ENCODE measurements around the gene CAPG. TPM values are rescaled to one million over a fixed set of nuclear protein-coding genes. Genes with fewer than 3 reads are reported as not detected.
"Not testable (repeated sequence)": the region's sequence is repeated elsewhere in the genome, so short reads cannot be mapped to it uniquely, and the experiment has no call there.

Gene CAPG
- total RNA-seq, 2 experiments from 2014 or later, result 23.4 to 23.7 TPM

GRCh38 chr2:85428343-85428881, 18.2 kb upstream of the CAPG start:
- ChIA-PET POLR2A (interaction anchor here (1.1 kb wide), 1 partner anchor 110 kb away, joined by 8 read pairs; the partner anchor contains the start of gene MAT2A), CTCF (interaction anchor here (0.7 to 1.2 kb wide), 2 partner anchors 9 to 110 kb away, joined by 3 to 4 read pairs; partner anchors contain the start of gene MAT2A)

DNA sequence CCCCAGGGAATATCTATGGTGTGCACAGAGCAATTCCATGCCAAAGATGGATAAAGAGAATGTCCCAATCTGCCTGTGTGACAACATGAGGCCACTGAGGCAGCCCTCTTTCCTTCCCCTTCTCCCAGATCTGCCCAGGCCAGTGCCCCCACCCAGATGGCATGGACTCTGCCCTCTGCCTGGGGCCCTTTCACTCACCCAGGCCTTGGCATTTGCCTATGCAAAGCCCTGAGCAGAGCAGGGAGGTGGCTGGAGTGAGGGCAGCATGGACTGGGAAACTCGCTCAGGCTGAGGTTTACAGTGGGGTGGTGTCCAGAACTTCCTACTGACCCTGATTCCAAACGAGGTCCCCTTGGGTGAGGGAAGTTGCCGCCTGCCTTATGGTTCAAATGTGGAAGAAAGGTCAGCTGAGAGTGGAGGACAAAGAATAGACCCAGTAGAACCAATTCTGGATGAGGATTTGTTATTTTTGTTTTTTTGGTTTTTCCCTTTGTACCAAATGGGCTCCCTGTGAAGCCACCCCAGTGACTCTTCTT, 17.2 kb upstream of the CAPG start:
- POLR2A ChIA-PET, result no interaction called here

GRCh38 chr2:85425588-85425987, 15.4 kb upstream of the CAPG start:
- POLR2A ChIA-PET, result no interaction called here
- CTCF ChIA-PET, result no interaction called here

More for the DNA sequence above, 17.2 kb upstream of the CAPG start:
- CTCF ChIA-PET, result no interaction called here

DNA sequence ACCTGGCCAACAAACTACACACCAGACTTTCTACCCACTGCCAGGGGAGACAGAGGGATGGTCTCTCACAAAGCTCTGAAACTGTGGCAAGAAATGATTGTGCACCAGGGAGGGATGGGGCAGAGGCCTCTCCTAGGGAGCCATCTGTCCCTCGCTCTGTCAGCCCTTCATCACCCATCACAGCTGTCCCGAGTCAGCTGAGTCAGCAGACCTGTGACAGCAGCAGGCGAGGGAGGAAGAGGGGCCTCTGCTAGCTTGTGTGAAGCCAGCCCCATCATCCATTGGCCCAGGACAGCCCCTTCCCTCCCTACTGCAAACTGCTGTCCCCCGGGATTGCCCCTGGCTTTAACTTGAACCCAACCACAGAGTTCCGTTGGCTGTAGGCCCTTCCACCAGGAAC, 13.4 kb upstream of the CAPG start:
- CTCF ChIA-PET, result interaction anchor here (0.6 to 1.3 kb wide), 2 partner anchors 20 to 127 kb away, joined by 3 to 5 read pairs; no protein-coding TSS in a partner anchor
- POLR2A ChIA-PET, result interaction anchor here (0.8 kb wide), 1 partner anchor 128 kb away, joined by 3 read pairs; no protein-coding TSS in a partner anchor

DNA sequence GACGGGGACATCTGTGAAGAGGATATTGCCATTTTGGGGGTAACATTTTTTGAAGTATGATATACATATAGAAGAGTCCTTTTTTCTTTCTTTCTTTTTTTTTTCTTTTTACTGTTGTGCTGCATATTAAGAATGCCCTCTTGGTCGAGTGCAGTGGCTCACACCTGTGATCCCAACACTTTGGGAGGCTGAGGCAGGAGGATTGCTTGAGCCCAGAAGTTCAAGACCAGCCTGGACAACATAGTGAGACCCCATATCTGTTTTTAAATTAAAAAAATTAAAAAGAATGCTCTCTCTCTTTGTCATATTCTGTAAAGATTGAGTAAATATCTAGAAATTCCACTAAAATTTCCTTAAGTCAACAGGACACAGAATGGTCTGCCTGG, 11.9 kb upstream of the CAPG start:
- CTCF ChIA-PET, result interaction anchor here (1.0 to 4.3 kb wide), 3 partner anchors 20 to 128 kb away, joined by 3 to 99 read pairs (median 5); no protein-coding TSS in a partner anchor
- POLR2A ChIA-PET, result interaction anchor here (5.3 kb wide), 1 partner anchor 118 kb away, joined by 59 read pairs; the partner anchor contains the start of gene MAT2A

GRCh38 chr2:85421260-85422071, 11.3 kb upstream of the CAPG start:
- POLR2A ChIA-PET, result interaction anchor here (0.7 to 5.3 kb wide), 2 partner anchors 118 to 125 kb away, joined by 3 to 59 read pairs; partner anchors contain the start of gene MAT2A
- CTCF ChIA-PET, result interaction anchor here (1.0 to 4.3 kb wide), 5 partner anchors 9 to 128 kb away, joined by 3 to 99 read pairs (median 5); no protein-coding TSS in a partner anchor

DNA sequence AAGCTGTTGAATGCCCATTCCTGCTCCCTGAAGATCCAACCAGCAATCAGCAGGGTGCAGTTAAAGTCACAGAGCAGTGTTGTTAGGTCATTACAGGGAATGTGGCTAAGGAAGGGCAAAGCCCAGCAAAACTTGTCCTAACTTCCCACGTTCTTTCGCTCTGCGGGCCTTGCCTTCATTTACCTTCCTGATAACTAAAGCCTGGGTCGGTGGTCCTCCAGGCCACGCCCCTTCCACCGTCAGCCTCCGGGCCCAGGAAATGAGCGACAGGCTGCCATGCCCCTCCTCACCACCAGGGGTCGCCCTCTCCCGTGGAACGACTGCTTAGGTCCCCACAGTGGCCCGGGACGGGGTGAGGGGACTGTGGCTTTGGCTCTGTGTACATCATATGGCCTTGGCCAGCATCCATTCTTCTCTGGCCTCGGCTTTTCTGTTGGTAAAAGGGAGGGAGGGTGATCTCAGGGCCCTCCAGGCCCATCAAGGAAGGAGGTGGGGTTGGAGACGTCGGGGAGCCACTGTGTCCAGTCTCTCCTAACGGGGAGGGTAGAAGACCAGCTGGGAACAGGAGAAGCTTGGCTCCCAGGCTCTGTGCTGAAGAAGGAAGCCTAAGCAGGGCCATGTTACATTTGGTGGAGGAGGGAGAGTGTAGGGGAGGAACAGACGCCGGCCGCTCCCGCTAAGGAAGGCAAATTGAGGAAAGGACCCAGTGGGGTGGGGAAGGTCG, 10.5 kb upstream of the CAPG start:
- POLR2A ChIA-PET, result interaction anchor here (0.7 to 5.3 kb wide), 3 partner anchors 119 to 126 kb away, joined by 3 to 59 read pairs (median 19); partner anchors contain the start of gene MAT2A
- CTCF ChIA-PET, result interaction anchor here (0.8 to 4.3 kb wide), 9 partner anchors 9 to 129 kb away, joined by 3 to 99 read pairs (median 5); partner anchors contain the start of genes ELMOD3, MAT2A and RETSAT

DNA sequence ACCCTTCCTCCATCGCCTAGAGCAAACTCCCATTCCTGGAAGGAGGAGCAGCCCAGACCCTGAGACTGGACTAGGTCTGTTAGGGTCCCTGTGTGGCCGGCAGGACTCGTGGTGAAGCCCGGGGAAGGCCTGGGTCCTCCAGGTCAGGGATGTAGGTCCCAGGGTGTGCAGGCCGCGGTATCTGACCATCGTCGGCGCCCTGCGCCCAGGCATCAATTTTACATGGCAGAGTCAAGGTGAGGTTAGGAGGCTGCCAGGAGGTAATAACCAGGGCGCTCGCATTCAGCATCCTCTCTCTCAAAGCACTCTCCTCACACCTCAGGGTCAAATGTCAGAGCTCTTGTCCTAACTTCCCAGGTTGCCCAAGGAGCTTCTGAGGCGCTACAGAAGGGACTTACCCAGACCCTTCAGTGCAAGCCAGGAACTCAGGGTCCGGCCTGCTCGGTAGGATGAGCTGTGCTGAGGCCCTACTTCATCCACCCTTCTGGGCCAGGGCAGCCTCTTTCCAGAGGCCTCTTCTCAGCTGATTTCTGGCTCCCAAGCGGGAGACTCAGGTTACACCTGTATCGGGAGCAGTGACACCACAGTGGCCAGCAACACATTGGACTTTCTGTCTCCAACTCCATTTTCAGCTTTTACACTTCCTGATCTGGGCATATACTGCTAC, 9.0 kb upstream of the CAPG start:
- ChIA-PET CTCF (interaction anchor here (0.7 to 4.3 kb wide), 7 partner anchors 10 to 196 kb away, joined by 3 to 99 read pairs (median 6); partner anchors contain the start of genes ELMOD3, MAT2A and RETSAT), POLR2A (interaction anchor here (0.6 to 5.3 kb wide), 6 partner anchors 19 to 133 kb away, joined by 3 to 59 read pairs (median 7); partner anchors contain the start of gene MAT2A)

DNA sequence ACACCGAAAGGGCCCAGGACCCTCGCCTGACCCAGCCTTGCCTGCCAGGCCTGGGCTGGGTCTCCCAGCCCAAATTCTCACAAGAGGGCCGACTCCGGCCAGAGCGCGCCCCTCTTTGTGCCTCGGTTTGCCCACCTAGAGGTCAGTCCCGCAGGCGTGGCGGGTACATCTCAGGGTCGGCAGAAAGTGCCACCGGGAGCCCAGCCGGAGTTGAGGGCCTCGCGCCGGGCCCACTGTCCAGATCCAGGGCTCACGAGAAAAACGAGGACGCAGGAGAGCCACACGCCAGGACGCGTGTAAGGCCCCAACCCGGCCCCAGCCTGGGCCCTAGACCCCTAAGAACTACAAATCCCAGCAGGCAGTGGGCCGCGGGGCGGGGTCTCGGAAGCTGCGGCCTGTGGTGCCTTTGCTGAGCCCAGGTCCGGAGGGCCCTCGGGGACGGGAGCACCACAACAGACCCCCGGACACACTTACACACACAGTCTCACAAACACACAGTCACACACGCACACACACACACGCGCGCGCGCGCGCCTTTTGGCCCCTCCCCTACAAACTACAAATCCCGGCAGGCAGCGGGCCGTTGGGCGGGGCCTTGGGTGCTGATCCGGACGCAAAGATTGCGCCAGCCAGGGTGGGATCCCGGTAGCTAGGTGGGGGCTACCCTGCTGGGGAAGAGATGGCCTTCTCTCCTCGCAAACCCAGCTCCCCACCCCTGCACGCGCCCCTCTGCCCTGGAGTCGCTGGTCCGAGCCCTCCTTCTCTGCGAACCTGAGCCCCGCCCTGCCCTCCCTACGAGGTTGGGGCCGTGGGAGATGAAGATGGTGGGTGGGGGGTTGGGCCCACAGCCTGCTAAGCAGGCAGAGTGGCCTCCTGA, 8.2 kb upstream of the CAPG start, which contains the start of gene SH2D6:
Gene SH2D6, plus strand, starts transcription at position 583 of the 877 bp plus-strand sequence. CDS start 10,752 bp downstream, outside the sequence.
- CTCF ChIA-PET, result interaction anchor here (0.7 to 4.3 kb wide), 6 partner anchors 11 to 197 kb away, joined by 3 to 99 read pairs (median 6); partner anchors contain the start of genes ELMOD3, MAT2A and RETSAT
- POLR2A ChIA-PET, result interaction anchor here (0.6 to 5.3 kb wide), 5 partner anchors 20 to 133 kb away, joined by 3 to 59 read pairs (median 9); partner anchors contain the start of gene MAT2A

DNA sequence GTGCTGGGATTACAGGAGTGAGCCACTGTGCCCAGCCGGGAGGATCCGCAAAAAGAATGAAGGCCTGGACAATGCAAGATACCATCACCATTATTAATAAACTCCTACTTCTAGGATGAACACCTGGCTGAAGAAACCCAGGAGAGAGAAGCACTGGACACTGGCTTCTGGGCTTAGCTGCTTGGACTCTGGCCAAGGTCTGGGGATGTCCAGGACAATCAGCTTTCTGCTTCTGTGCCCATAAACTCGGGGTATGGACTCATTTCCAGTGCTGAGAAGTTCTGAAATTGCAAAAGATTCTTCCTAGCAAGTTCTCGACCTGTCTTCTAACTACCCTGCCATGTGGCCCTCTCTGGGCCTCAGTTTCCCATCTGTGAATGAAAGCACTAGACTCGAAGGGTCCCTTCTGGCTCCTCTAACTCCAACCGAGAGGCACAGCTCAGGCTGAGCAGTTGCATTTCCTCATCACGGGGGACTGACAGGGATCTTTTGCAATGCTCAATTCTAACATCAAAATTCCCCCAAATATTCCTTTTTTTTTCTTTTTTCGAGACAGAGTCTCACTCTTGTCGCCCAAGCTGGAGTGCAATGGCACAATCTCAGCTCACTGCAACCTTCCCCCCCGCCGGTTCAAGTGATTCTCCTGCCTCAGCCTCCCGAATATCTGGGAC, 5.9 kb upstream of the CAPG start:
- CTCF ChIA-PET, result interaction anchor here (0.8 kb wide), 1 partner anchor 135 kb away, joined by 3 read pairs; no protein-coding TSS in a partner anchor
- POLR2A ChIA-PET, result interaction anchor here (1.3 kb wide), 1 partner anchor 129 kb away, joined by 3 read pairs; no protein-coding TSS in a partner anchor

GRCh38 chr2:85414761-85415553, 4.8 kb upstream of the CAPG start:
- CTCF ChIA-PET, result interaction anchor here (0.7 kb wide), 1 partner anchor 25 kb away, joined by 4 read pairs; no protein-coding TSS in a partner anchor
- POLR2A ChIA-PET, result no interaction called here

GRCh38 chr2:85414421-85414759, 4.2 kb upstream of the CAPG start:
- POLR2A ChIA-PET, result not testable (repeated sequence)
- CTCF ChIA-PET, result interaction anchor here (0.7 kb wide), 2 partner anchors 24 to 33 kb away, joined by 4 read pairs; no protein-coding TSS in a partner anchor

DNA sequence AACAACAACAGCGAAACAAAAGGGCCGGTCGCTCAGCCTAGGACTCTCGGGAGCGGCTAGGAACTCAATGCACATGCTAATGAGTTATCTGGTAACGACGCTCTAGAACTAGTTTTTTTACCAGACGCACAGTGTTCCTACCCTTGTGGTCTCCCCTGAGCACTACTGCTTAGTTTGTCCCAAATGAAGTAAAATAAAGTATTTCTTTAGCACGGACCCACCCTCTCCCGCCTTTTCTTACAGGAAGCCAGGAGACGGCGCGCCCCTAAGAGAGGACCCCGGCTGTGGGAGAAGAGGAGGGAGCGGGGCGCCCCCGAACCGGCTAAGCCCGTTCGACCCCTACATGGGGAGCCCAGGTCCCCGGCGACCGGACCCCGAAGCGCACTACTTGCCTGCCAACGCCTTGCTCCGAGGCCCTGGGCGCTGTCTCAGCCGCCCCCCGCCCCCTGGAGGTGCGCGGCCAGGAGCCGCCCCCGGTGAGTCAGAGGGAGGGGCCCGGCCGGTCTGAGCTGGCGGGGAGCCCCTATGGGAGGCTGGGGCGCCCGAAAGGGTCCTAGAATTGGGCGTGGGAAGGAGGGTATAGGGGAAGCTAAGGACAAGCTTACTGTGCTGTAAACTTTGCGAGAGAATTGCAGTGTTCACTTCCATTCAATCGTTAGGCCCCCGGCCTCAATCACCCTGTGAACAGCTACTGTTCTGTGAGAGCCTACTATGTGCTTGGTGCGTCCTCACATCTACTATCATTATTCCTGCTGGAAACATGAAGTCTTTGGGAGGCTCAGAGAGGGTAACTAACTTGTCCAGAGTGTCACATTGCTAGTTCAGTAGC, 3.6 kb upstream of the CAPG start:
- ChIA-PET CTCF (interaction anchor here (0.7 kb wide), 2 partner anchors 24 to 33 kb away, joined by 4 read pairs; no protein-coding TSS in a partner anchor), POLR2A (no interaction called here)

DNA sequence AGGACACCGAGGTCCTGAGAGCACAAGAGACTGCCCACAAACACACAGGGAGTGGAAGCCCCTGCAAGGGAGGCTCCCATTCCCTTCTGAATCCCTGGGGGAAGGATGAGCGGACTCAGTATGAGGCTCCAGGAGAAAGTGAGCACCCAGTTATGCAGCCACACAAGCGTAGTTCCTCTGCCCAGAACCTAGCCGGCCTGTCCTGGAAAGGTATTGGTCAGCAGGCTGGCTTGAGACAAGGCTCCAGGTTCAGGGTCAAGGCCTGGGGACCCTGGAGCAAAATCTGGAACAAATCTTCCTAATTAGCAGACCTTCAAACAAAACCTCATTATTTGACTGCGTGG, 1.2 kb upstream of the CAPG start:
- ChIA-PET CTCF (no interaction called here), POLR2A (no interaction called here)

All from activated CD8-positive, alpha-beta memory T cell treated with anti-CD3 and anti-CD28 coated beads for 36 hours (primary cell).